HepG2 (cell line): ENCODE measurements around the gene INO80C. TPM values are rescaled to one million over a fixed set of nuclear protein-coding genes. Genes with fewer than 3 reads are reported as not detected.

Source experiments
- CENPX ChIP-seq: sonication (generic); formaldehyde crosslinking; IDR thresholded peaks from 2 replicates; pipeline ENCODE4 v1.9.0; 2021; ENCODE audit warnings: mild to moderate bottlenecking, missing genetic modification reagents, moderate library complexity
- DBP ChIP-seq: sonication (generic); formaldehyde crosslinking; IDR thresholded peaks from 2 replicates; pipeline ENCODE4 v1.4.0; 2020; ENCODE audit warnings: missing genetic modification reagents; ENCODE audit errors: not compliant biosample characterization
- EP300 ChIP-seq, 3 experiments: sonication (generic) in 1 of 3; formaldehyde crosslinking in 1 of 3; IDR thresholded peaks; 2 replicates each; pipeline versions ENCODE4 v1.5.1 to v1.6.1; 2011 to 2020; ENCODE audit warnings: low read depth in 2 of 3, low read length in 2 of 3, borderline replicate concordance in 1 of 3, improper control_type of control experiment in 1 of 3, mild to moderate bottlenecking in 1 of 3, missing genetic modification reagents in 1 of 3, moderate library complexity in 1 of 3
- HNRNPH1 ChIP-seq: fragments of 200-400 bp; formaldehyde crosslinking; optimal IDR thresholded peaks from 2 replicates; pipeline ENCODE3; 2017; ENCODE audit warnings: mild to moderate bottlenecking, low read depth, low read length
- HOXA3 ChIP-seq: sonication (generic); formaldehyde crosslinking; IDR thresholded peaks from 2 replicates; pipeline ENCODE4 v1.5.0; 2020; ENCODE audit warnings: missing genetic modification reagents
- HOXA9 ChIP-seq: sonication (generic); formaldehyde crosslinking; IDR thresholded peaks from 2 replicates; pipeline ENCODE4 v1.8.1; 2022; ENCODE audit warnings: missing genetic modification reagents, mild to moderate bottlenecking, moderate library complexity, borderline replicate concordance
- JARID2 ChIP-seq: sonication (generic); formaldehyde crosslinking; IDR thresholded peaks from 2 replicates; pipeline ENCODE4 v1.8.1; 2023; ENCODE audit warnings: missing genetic modification reagents, inconsistent platforms; ENCODE audit not compliant: insufficient replicate concordance
- MAF1 ChIP-seq: sonication (generic); formaldehyde crosslinking; IDR thresholded peaks from 2 replicates; pipeline ENCODE4 v1.5.0; 2020; ENCODE audit warnings: missing genetic modification reagents, borderline replicate concordance
- MYC ChIP-seq: sonication (generic); formaldehyde crosslinking; IDR thresholded peaks from 2 replicates; pipeline ENCODE4 v1.9.0; 2021; ENCODE audit warnings: missing genetic modification reagents, borderline replicate concordance
- PATZ1 ChIP-seq: sonication (generic); formaldehyde crosslinking; IDR thresholded peaks from 2 replicates; pipeline ENCODE4 v1.4.0; 2020; ENCODE audit warnings: missing genetic modification reagents
- POLR2AphosphoS5 ChIP-seq: IDR thresholded peaks from 2 replicates; pipeline ENCODE4 v1.6.1; 2012; ENCODE audit warnings: low read depth, low read length
- RCOR2 ChIP-seq: IDR thresholded peaks from 2 replicates; pipeline ENCODE4 v1.6.1; 2016; ENCODE audit warnings: missing biosample characterization, missing genetic modification reagents
- SOX13 ChIP-seq, 3 experiments: fragments of 450-650 bp in 1 of 3; sonication (generic) in 1 of 3; formaldehyde crosslinking in 1 of 3; IDR thresholded peaks in 2 of 3; conservative IDR thresholded peaks in 1 of 3; 2 replicates each; pipeline versions ENCODE4 v1.5.0 to v1.6.1; 2016 to 2020; ENCODE audit warnings: antibody characterized with exemption in 1 of 3, mild to moderate bottlenecking in 1 of 3, missing compliant biosample characterization in 1 of 3, missing genetic modification reagents in 1 of 3, moderate library complexity in 1 of 3
- ZHX1 ChIP-seq: sonication (generic); formaldehyde crosslinking; IDR thresholded peaks from 2 replicates; pipeline ENCODE4 v1.8.1; 2022; ENCODE audit warnings: low read depth, mild to moderate bottlenecking, missing genetic modification reagents
- ZKSCAN5 ChIP-seq: sonication (generic); formaldehyde crosslinking; IDR thresholded peaks from 2 replicates; pipeline ENCODE4 v1.5.1; 2020; ENCODE audit warnings: mild to moderate bottlenecking, missing genetic modification reagents
- ZNF138 ChIP-seq: sonication (generic); formaldehyde crosslinking; IDR thresholded peaks from 2 replicates; pipeline ENCODE4 v1.5.0; 2020; ENCODE audit warnings: mild to moderate bottlenecking, low read depth, missing genetic modification reagents
- ZNF260 ChIP-seq: sonication (generic); formaldehyde crosslinking; IDR thresholded peaks from 2 replicates; pipeline ENCODE4 v1.4.0; 2020; ENCODE audit warnings: missing genetic modification reagents, low read depth, mild to moderate bottlenecking, borderline replicate concordance
- ZNF329 ChIP-seq: sonication (generic); formaldehyde crosslinking; IDR thresholded peaks from 2 replicates; pipeline ENCODE4 v1.9.0; 2021; ENCODE audit warnings: low read depth, mild to moderate bottlenecking, missing genetic modification reagents
- ZNF362 ChIP-seq: sonication (generic); formaldehyde crosslinking; IDR thresholded peaks from 2 replicates; pipeline ENCODE4 v1.4.0; 2020; ENCODE audit warnings: missing genetic modification reagents, mild to moderate bottlenecking, borderline replicate concordance
- ZNF670 ChIP-seq: sonication (generic); formaldehyde crosslinking; IDR thresholded peaks from 2 replicates; pipeline ENCODE4 v1.8.0; 2022; ENCODE audit warnings: mild to moderate bottlenecking, missing genetic modification reagents, borderline replicate concordance
- ZNF816 ChIP-seq: sonication (generic); formaldehyde crosslinking; IDR thresholded peaks from 2 replicates; pipeline ENCODE4 v1.8.0; 2022; ENCODE audit warnings: missing genetic modification reagents, mild to moderate bottlenecking, borderline replicate concordance
- polyA plus RNA-seq, 8 experiments: library from polyadenylated mRNA; depleted of rRNA in 3 of 8; stranded (reverse) in 7 of 8; unstranded in 1 of 8; fragments of >200 nt; fragmentation: Illumina TruSeq in 4 of 8; extraction: Trizol in 4 of 8; gene quantifications; 2 replicates each; pipeline versions ENCODE4 v1.2.1 to v1.2.3, GENCODE V29; 2011 to 2016; ENCODE audit warnings: low read depth in 4 of 8, missing spikeins in 1 of 8, mixed read lengths in 1 of 8; ENCODE audit not compliant: insufficient read depth in 1 of 8
- total RNA-seq, 5 experiments: library from RNA; depleted of rRNA; stranded (reverse); fragments of >200 nt; fragmentation: Illumina TruSeq; extraction: Trizol; gene quantifications; 2 replicates each; pipeline ENCODE4 v1.2.3, GENCODE V29; 2016; ENCODE audit warnings: low read depth in 1 of 5

Gene INO80C
- total and polyA plus RNA-seq, 2 of the 13 experiments (the other 11 are each of a cell fraction or from before 2014, with no cell fraction given), result 8.2 to 15.4 TPM

- peak; percentile 51 for TF ChIP-seq PATZ1 (CRISPR knock-in tag)
- no peak for TF ChIP-seq ZNF138 (CRISPR knock-in tag)
- no peak for TF ChIP-seq ZHX1 (CRISPR knock-in tag)
- peak in 1 of 2 experiments; percentile 42; a peak in 2 of 4 replicates for TF ChIP-seq EP300 (IDR thresholded peaks at IDR 0.05; ENCODE audit: low read depth in 2 of 2, low read length in 2 of 2)
- peak; percentile 78 for TF ChIP-seq EP300 (CRISPR knock-in tag; IDR thresholded peaks at IDR 0.05; ENCODE audit: borderline replicate concordance)
- peak; percentile 56; the same call in 1 of the 2 replicates for TF ChIP-seq HOXA3 (CRISPR knock-in tag)
- no peak for TF ChIP-seq ZNF260 (CRISPR knock-in tag)
- no peak for TF ChIP-seq ZNF816 (CRISPR knock-in tag)
- TF ChIP-seq JARID2 (CRISPR knock-in tag), result no peak
- TF ChIP-seq DBP (CRISPR knock-in tag), result no peak
- no peak for TF ChIP-seq HNRNPH1
- no peak for TF ChIP-seq CENPX (CRISPR knock-in tag)
- TF ChIP-seq ZNF329 (CRISPR knock-in tag), result no peak
- TF ChIP-seq HOXA9 (CRISPR knock-in tag), result no peak
- TF ChIP-seq RCOR2 (CRISPR knock-in tag), result peak; percentile 82
- TF ChIP-seq ZNF670, result peak; percentile 93
- TF ChIP-seq MYC (CRISPR knock-in tag), result peak; percentile 87
- TF ChIP-seq ZNF362, result no peak
- no peak for TF ChIP-seq MAF1 (CRISPR knock-in tag)
- TF ChIP-seq POLR2AphosphoS5, result no peak
- TF ChIP-seq ZKSCAN5 (CRISPR knock-in tag), result no peak
- TF ChIP-seq SOX13 (IDR thresholded peaks at IDR 0.05), result no peak
- peak in 1 of 2 experiments; percentile 43; a peak in 1 of 4 replicates for TF ChIP-seq SOX13 (CRISPR knock-in tag; conservative IDR thresholded peaks at IDR 0.05 in 1 of 2, IDR thresholded peaks at IDR 0.05 in 1 of 2)
These were observed 38.9 kb downstream of the INO80C start (continued) for GRCh38 chr18:35458677-35459441.
